K562 (cell line): ENCODE measurements around the gene PAN2. TPM values are rescaled to one million over a fixed set of nuclear protein-coding genes. Genes with fewer than 3 reads are reported as not detected.

Source experiments
- ARHGAP35 ChIP-seq: fragments of 450-650 bp; IDR thresholded peaks from 2 replicates; pipeline ENCODE4 v1.6.1; 2018; ENCODE audit not compliant: partially characterized antibody
- ARID1B ChIP-seq: fragments of 450-650 bp; IDR thresholded peaks from 2 replicates; pipeline ENCODE4 v1.6.1; 2016; ENCODE audit warnings: antibody characterized with exemption, mild to moderate bottlenecking, inconsistent platforms
- ASH1L ChIP-seq: fragments of 450-650 bp; IDR thresholded peaks from 2 replicates; pipeline ENCODE4 v1.6.1; 2018; ENCODE audit warnings: borderline replicate concordance, mild to moderate bottlenecking, low read depth; ENCODE audit not compliant: partially characterized antibody
- BCLAF1 ChIP-seq, 2 experiments: fragments of 450-650 bp in 1 of 2; IDR thresholded peaks; 2 replicates each; pipeline ENCODE4 v1.6.1; 2011 to 2017; ENCODE audit warnings: low read depth in 2 of 2, antibody characterized with exemption in 1 of 2, borderline replicate concordance in 1 of 2, low read length in 1 of 2, mild to moderate bottlenecking in 1 of 2, mixed read lengths in 1 of 2; ENCODE audit not compliant: control insufficient read depth in 1 of 2
- CHD4 ChIP-seq: fragments of 200-600 bp; sonication (generic); IDR thresholded peaks from 3 replicates; pipeline ENCODE4 v1.6.1; 2012; ENCODE audit warnings: low read depth, mild to moderate bottlenecking, mixed read lengths, low read length, inconsistent platforms; ENCODE audit not compliant: insufficient read depth, insufficient replicate concordance, poor library complexity, severe bottlenecking
- E4F1 ChIP-seq: fragments of 250-450 bp; sonication (Bioruptor Pico); IDR thresholded peaks from 2 replicates; pipeline ENCODE4 v1.5.0; 2021; ENCODE audit warnings: mild to moderate bottlenecking, borderline replicate concordance
- FOXP4 ChIP-seq: sonication (generic); formaldehyde crosslinking; IDR thresholded peaks from 2 replicates; pipeline ENCODE4 v1.8.0; 2022; ENCODE audit warnings: mild to moderate bottlenecking, missing genetic modification reagents, borderline replicate concordance
- HLTF ChIP-seq: fragments of 450-650 bp; IDR thresholded peaks from 2 replicates; pipeline ENCODE4 v1.6.1; 2016
- HSF4 ChIP-seq: fragments of 250-450 bp; sonication (Bioruptor Pico); IDR thresholded peaks from 2 replicates; pipeline ENCODE4 v2.1.2; 2022; ENCODE audit warnings: mild to moderate bottlenecking, moderate library complexity, borderline replicate concordance
- NFATC3 ChIP-seq: fragments of 450-650 bp; IDR thresholded peaks from 2 replicates; pipeline ENCODE4 v1.6.1; 2017; ENCODE audit warnings: mild to moderate bottlenecking
- SMAD1 ChIP-seq: fragments of 150-350 bp; IDR thresholded peaks from 2 replicates; pipeline ENCODE4 v1.6.1; 2014; ENCODE audit warnings: low read length, low read depth; ENCODE audit not compliant: partially characterized antibody
- TCF15 ChIP-seq: fragments of 250-450 bp; sonication (Bioruptor Pico); IDR thresholded peaks from 2 replicates; pipeline ENCODE4 v1.8.0; 2022; ENCODE audit warnings: moderate library complexity, mild to moderate bottlenecking, inconsistent platforms
- TCF3 ChIP-seq: sonication (generic); formaldehyde crosslinking; IDR thresholded peaks from 2 replicates; pipeline ENCODE4 v1.4.0; 2020; ENCODE audit warnings: mild to moderate bottlenecking, missing genetic modification reagents
- TFAM ChIP-seq: fragments of 250-450 bp; sonication (Bioruptor Pico); conservative IDR thresholded peaks from 2 replicates; pipeline ENCODE4 v1.5.0; 2021; ENCODE audit warnings: mild to moderate bottlenecking, moderate library complexity
- XRCC3 ChIP-seq: fragments of 450-650 bp; IDR thresholded peaks from 2 replicates; pipeline ENCODE4 v1.6.1; 2017; ENCODE audit warnings: mild to moderate bottlenecking, moderate library complexity
- ZEB2 ChIP-seq: fragments of 450-650 bp; IDR thresholded peaks from 2 replicates; pipeline ENCODE4 v1.6.1; 2016
- ZNF395 ChIP-seq: fragments of 200-800 bp; sonication (Bioruptor generic); IDR thresholded peaks from 2 replicates; pipeline ENCODE4 v1.6.1; 2017; ENCODE audit warnings: missing genetic modification characterization, missing compliant biosample characterization
- polyA plus RNA-seq, 8 experiments: library from polyadenylated mRNA; depleted of rRNA in 4 of 8; stranded (reverse) in 5 of 8; unstranded in 3 of 8; fragments of >200 nt; fragmentation: Nextera tagmentation in 2 of 8; fragmentation: Illumina TruSeq in 1 of 8; extraction: Ambion mirVana in 2 of 8; extraction: Trizol in 1 of 8; gene quantifications; 2 replicates each; pipeline versions ENCODE4 v1.2.1 to v1.2.3, GENCODE V29; 2011 to 2014; ENCODE audit warnings: inconsistent platforms in 1 of 8, missing spikeins in 1 of 8
- total RNA-seq, 7 experiments: library from RNA; depleted of rRNA in 6 of 7; stranded (reverse); fragments of >200 nt in 6 of 7; fragmentation: Illumina TruSeq in 2 of 7; extraction: Trizol in 2 of 7; gene quantifications; 2 replicates each; pipeline versions ENCODE4 v1.2.1 to v1.2.3, GENCODE V29; 2011 to 2021; ENCODE audit warnings: low replicate concordance in 1 of 7

The PAN2 gene
- total and polyA plus RNA-seq, 9 of the 15 experiments (the other 6 are each of a cell fraction or from before 2014, with no cell fraction given) = 15.0 to 66.1 (median 25.9) TPM

- TF ChIP-seq E4F1 (no peak), FOXP4 (no peak), TCF15 (CRISPR knock-in tag) (no peak), ARHGAP35 (no peak), CHD4 (no peak), ZEB2 (peak; percentile 87), ASH1L (no peak), XRCC3 (no peak), TFAM (no peak), TCF3 (no peak; the same call in 1 of the 2 replicates), SMAD1 (no peak), HLTF (no peak; the same call in 1 of the 2 replicates), BCLAF1 (IDR thresholded peaks at IDR 0.05; ENCODE audit: borderline replicate concordance in 1 of 2, control insufficient read depth in 1 of 2, low read depth in 2 of 2, low read length in 1 of 2) (no peak), ARID1B (no peak), HSF4 (CRISPR knock-in tag) (no peak), ZNF395 (peak; percentile 71; the same call in 1 of the 2 replicates), NFATC3 (no peak)
Measured at GRCh38 chr12:56266693-56267442, 66.9 kb downstream of the PAN2 start, which contains the start of gene COQ10A (continued).
